Measurements from ENCODE around the gene PRM3.
"Not testable (repeated sequence)": the region's sequence is repeated elsewhere in the genome, so short reads cannot be mapped to it uniquely, and the experiment has no call there.

PRM3 gene

GRCh38 chr16:11303405-11304138 lies 30.1 kb upstream of the PRM3 start:
- DNase-seq, result no peak

GRCh38 chr16:11302977-11303376 lies 29.5 kb upstream of the PRM3 start:
- no peak for DNase-seq

DNA sequence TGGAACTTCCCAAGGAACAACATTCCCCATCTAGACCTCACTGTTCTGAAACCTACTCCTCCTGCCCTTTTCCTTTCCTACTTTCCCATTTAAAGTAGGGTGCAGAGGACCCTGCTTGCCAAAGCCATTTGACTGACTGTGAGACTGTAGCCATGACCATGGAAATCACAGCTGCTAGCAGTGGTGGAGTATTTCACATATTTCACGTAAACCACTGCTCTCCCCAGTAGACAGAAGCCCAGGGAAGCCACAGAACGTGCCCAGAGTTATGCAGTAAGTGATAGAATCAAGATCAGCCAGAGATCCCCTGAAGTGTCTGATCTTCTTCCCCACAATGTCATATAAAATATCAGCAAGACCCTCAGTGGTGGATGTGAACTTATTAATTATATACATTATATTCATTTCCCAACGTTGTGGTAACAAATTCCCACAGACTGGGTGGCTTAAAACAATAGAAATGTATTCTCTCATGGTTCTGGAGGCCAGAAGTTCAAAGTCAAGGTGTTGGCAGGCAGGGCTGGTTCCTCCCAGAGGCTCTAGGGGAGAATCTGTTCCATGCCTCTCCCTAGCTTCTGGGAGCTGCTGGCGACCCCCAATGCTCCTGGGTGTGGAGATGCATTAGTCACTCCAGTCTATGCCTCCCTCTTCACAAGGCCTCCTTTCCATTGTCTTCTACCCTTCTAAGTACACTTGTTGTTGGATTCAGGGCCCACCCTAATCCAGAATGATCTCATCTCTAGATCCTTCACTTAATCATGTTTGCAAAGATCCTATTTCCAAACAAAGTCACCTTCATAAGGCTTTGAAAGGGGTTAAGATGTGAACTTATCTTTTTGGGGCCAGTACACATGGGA lies 28.4 kb upstream of the PRM3 start:
- no peak for DNase-seq

- no peak for DNase-seq
Observed at GRCh38 chr16:11300560-11300892, 27.1 kb upstream of the PRM3 start.

- DNase-seq, result no peak
Observed at GRCh38 chr16:11299865-11300559, 26.6 kb upstream of the PRM3 start.

DNA sequence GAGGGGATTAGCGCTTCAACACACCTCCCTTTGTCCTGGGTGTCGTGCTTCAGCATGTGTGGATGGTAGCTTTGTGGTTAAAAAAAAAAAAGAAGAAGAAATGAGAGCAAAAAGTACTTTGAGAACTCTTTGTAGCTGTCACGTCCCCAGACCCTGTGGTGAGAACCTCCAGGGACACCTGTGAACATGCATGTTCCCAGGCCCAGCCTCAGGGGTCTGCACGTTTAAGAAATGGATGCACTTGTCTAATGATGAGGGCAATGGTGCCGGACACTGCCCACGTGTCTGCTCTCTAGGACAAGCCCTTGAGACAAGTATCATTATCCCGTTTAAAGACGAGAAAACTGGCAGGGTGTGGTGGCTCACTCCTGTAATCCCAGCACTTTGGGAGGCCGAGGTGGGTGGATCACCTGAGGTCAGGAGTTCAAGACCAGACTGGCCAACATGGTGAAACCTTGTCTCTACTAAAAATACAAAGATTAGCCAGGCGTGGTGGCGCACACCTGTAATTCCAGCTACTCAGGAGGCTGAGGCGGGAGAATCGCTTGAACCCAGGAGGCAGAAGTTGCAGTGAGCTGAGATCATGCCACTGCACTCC lies 25.6 kb upstream of the PRM3 start:
- DNase-seq, result not testable (repeated sequence)

DNA sequence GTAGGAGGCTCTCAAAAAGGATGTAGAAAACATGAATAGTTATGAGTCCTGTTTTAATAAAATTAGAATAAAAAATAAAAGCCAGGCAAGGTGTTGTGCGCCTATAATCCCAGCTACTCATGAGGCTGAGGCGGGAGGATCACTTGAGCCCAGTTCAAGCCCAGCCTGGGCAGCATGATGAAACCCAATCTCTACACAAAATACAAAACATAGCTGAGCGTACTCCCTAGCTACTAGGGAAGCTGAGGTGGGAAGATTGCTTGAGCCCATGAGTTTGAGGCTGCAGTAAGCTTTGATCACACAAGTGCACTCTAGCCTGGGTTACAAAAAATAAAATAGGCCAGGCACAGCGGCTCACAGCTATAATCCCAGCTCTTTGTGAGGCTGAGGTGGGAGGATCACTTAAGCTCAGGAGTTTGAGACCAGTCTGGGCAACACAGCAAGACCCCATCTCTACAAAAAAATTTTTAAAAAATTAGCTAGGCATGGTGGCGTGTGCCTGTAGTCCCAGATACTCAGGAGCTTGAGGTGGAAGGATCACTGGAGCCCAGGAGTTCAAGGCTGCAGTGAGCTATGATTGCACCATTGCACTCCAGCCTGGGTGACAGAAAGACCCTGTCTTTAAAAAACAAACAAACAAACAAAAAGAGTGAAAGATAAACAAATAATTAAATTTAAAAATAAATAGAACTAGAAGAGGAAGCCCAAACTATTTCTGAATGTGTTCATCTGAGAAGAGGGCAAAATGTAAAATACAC lies 24.9 kb upstream of the PRM3 start:
- DNase-seq, result no peak

- DNase-seq, result peak; percentile 65 to 75
Observed at GRCh38 chr16:11297492-11298142, 24.2 kb upstream of the PRM3 start.

DNA sequence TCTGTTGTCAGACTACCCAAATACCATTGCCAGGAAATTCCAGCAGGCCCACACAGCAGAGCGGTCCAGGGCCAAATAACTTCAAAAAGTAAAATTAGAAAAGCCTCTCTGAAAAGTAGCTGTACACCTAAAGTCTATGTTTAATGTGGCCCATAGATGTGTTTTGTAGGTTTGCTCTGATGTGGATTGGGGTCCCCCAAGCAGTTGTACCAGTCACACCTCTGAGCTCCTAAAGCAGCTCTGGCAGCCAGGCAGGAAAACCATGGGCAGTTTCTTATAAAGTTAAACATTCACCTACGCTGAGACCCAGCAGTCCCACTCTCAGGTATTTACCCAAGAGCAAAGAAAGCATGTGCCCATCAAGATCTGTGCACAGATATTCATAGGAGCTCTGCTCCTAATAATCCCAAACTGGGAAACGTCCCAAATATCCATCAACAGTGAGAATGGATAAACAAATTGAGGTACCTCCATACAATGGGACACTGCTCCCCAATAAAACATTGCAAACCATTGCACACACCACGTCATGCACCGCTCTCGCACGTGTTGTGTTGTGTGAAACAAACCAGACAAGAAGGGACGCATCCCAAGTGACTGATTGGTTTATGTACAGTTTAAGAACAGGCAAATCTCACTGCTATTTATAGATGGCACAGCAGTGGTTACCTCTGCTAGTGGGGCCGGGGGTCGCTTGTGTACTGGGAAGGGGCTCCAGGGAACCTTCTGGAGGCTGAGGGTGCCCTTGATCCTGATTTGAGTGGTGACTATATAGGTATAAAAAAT lies 23.5 kb upstream of the PRM3 start:
- DNase-seq, result no peak

- DNase-seq, result no peak
Observed at GRCh38 chr16:11296351-11296705, 22.9 kb upstream of the PRM3 start.

DNA sequence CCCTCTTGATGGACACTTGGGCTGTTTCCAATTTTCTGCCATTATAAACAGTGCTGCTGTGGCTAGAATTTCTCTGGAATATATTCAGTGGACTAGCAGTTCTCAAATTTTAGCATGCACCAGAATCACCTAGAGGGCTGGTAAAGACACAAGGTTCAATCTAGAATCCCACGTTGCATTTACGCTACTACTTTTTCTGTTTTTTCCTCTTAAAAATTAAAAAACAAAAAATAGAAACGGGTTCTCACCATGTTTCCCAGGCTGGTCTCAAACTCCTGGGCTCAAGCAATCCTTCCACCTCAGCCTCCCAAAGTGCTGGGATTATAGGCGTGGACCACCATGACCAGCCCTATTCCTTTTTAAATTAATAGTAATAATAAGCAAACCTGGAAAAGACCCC lies 22.2 kb upstream of the PRM3 start:
- no peak for DNase-seq

DNA sequence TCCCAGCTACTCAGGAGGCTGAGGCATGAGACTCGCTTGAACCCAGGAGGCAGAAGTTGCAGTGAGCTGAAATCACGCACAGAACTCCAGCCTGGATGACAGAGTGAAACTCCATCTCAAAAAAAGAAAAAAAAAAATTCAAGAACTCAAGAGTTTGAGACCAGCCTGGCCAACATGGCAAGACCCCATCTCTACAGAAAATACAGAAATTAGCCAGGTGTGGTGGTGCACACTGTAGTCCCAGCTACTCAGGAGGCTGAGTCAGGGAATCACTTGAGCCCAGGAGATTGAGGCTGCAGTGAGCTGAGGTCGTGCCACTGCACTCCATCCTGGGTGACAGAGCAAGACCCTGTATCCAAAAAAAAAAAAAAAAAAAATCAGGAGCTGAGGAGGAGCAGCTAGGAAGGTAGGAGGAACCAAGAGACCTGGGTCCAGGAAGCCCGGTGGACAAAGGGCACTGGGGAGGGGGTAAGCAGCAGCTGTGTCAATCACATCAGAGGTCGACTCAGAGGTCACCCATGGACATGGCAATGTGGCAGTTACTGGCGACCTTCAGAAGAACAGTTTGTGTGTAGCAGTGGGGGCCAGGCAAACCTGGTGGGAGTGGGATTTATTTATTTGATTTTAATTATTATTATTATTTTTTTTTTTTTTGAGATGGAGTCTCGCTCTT lies 18.8 kb upstream of the PRM3 start:
- DNase-seq, result no peak

DNA sequence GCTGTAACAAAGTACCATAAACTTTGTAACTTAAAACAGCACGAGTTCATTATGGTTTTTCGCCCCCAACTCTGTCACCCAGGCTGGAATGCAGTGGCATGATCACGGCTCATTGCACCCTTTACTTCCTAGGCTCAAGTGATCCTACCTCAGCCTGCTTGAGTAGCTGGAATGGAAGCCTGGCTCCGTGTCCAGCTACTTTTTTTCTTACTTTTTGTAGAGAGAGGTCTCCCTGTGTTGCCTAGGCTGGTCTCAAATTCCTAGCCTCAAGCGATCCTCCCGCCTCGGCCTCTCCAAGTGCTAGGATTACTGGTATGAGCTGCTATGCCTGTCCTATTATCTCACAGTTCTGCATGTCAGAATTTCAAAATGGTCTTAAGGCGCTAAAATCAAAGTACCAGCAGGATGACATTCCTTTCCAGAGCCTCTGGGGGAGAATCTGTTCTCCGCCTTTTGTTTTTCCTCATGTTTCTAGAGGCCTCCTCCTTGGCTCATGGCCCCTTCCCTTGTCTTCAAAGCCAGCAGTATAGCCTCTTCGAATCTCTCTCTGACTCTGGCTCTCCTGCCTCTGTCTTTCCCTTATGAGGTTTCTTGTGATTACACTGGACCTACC lies 17.8 kb upstream of the PRM3 start:
- no peak for DNase-seq

DNA sequence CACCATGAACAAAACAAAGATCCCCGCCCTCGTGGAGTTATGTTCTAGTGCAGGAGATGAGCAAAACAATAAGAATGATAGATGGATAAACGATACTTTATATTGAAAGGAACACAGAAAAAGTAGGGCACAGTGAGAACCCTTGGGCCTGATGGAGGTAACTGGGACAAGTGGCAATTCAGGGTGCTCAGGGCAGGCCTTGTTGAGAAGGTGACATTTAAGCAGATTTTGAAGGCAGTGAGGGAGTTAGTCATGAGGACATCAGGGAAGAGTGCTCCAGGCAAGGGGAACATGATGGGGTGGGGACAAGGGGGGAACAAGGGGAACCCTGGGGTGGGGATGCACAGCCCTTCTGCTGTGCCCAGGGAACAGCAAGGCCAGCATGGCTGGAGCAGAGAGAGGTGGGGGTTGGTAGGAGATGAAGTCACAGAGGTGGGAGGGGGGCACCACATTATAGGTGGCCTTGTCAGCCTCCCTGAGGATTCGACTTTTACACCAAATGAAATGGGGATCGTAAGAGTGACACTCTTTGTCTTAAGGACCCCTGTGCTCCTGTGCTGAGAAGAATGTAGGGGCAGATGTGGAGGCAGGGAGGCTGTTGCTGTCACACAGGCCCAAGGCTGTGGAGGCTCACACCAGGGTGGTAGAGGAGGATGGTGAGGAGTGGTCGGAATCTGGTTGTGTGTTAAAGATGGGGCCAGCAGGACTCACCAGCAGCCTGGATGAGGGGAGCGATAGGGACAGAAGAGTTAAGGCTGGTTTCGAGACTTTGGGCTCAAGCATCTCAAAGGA lies 16.9 kb upstream of the PRM3 start:
- no peak for DNase-seq

DNA sequence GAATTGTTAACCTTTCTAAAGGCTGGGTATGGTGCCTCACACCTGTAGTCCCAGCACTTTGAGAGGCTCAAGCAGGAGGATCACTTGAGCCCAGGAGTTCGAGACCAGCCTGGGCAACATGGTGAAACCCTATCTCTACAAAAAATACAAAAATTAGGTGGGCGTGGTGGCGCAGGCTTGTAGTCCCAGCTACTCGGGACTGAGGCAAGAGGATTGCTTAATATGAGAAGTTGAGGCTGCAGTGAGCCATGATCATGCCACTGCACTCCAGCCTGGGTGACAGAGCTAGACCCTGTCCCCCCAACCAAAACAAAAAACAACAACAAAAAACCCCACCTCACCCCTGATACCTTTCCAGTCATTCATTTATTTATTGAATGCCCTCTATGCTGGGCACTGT lies 16.3 kb upstream of the PRM3 start:
- DNase-seq, result not testable (repeated sequence)

DNA sequence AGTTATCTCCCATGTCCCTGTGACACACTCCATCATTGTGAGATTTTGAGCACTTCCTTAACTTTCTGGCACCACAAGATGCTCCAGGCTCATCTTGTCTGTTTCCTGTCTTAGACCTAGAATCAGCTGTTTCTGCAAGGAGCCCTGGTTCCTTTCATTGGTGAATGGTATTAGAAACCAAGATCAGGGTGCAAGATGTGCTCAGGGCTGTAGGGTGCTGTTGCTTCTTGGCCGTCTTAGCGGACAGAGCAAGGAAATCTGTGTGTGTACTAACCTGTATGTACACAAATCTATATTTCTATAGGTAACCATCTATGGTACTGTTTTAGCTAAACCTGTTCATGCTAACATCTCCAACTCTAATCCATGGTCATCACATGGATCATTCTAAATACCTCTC lies 15.8 kb upstream of the PRM3 start:
- no peak for DNase-seq

DNA sequence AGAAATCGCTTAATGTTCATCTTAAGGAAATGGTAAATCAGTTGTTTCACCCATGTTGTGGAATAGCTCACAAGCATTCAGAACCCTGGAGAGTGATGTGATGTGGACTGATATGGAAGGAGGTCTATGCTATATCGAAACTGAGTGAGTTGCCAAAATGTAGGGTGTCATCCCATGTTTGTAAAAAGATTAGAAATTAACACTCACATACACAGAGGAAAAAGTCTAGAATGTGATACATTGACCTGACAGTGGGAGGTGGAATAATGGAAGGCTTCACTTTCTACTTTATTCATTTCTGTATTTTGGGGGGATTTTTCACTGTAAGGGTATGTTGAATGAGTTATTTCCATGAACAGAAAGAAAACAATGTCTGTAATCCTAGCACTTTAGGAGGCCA lies 12.4 kb upstream of the PRM3 start:
- no peak for DNase-seq

GRCh38 chr16:11283820-11284248 lies 10.4 kb upstream of the PRM3 start:
- DNase-seq, result no peak

Data from activated CD4-positive, alpha-beta T cell treated with anti-CD3 and anti-CD28 coated beads, Interleukin-2, amount 50 U/mL, for 48 hours (primary cell).